ENCODE data around the gene OR4D9. TPM values are rescaled to one million over a fixed set of nuclear protein-coding genes. Genes with fewer than 3 reads are reported as not detected.
A peak's percentile ranks its signal among the peaks of the same experiment; 100 is the strongest.

The OR4D9 gene
- total and polyA plus RNA-seq, 10 of the 15 experiments (the other 5 are each of a cell fraction or from before 2014, with no cell fraction given), result not detected

GRCh38 chr11:59560290-59560701 lies 49.0 kb downstream of the OR4D9 start (continued):
- TF ChIP-seq NFXL1 (IDR thresholded peaks at IDR 0.05; ENCODE audit: borderline replicate concordance) (no peak), ZSCAN29 (IDR thresholded peaks at IDR 0.05) (peak; percentile 98), ZNF687 (IDR thresholded peaks at IDR 0.05) (no peak), ZBTB33 (IDR thresholded peaks at IDR 0.05) (no peak), KDM1A (IDR thresholded peaks at IDR 0.05; ENCODE audit: borderline replicate concordance) (no peak), ELK1 (IDR thresholded peaks at IDR 0.05; ENCODE audit: low read depth, low read length) (no peak), SMC3 (IDR thresholded peaks at IDR 0.05; ENCODE audit: borderline replicate concordance, low read length) (no peak), CEBPB (IDR thresholded peaks at IDR 0.05; ENCODE audit: borderline replicate concordance in 1 of 2, low read depth in 2 of 2, low read length in 2 of 2) (0 out of 4 replicates have a peak, but pooled peaks of 1 of the 2 experiments have one; percentile 68), FOXM1 (IDR thresholded peaks at IDR 0.05; ENCODE audit: low read depth, low read length) (peak; percentile 75), CBFB (IDR thresholded peaks at IDR 0.05; ENCODE audit: low read depth) (no peak), NRF1 (conservative IDR thresholded peaks at IDR 0.05; ENCODE audit: low read depth, low read length) (no peak), ZNF217 (IDR thresholded peaks at IDR 0.05) (peak; percentile 31; the same call in 1 of the 2 replicates), E2F8 (IDR thresholded peaks at IDR 0.05; ENCODE audit: low read depth, partially characterized antibody) (peak; percentile 64), KLF5 (IDR thresholded peaks at IDR 0.05; ENCODE audit: partially characterized antibody) (peak; percentile 84), JUNB (IDR thresholded peaks at IDR 0.05) (no peak), TARDBP (IDR thresholded peaks at IDR 0.05; ENCODE audit: borderline replicate concordance) (peak; percentile 96), MEF2A (IDR thresholded peaks at IDR 0.05; ENCODE audit: insufficient read depth, low read depth, low read length) (peak; percentile 58; the same call in 1 of the 2 replicates), NBN (IDR thresholded peaks at IDR 0.05) (peak; percentile 58)

Measured in GM12878 (cell line).